DLD1 (cell line): ENCODE measurements around the gene CLRN3.

ENCODE experiments used
- in situ Hi-C: cut with HindIII; loops from 2 replicates; pipeline ENCODE4 v1.10.0; 2017; ENCODE audit warnings: low sequenced_read_pairs

The CLRN3 gene

DNA sequence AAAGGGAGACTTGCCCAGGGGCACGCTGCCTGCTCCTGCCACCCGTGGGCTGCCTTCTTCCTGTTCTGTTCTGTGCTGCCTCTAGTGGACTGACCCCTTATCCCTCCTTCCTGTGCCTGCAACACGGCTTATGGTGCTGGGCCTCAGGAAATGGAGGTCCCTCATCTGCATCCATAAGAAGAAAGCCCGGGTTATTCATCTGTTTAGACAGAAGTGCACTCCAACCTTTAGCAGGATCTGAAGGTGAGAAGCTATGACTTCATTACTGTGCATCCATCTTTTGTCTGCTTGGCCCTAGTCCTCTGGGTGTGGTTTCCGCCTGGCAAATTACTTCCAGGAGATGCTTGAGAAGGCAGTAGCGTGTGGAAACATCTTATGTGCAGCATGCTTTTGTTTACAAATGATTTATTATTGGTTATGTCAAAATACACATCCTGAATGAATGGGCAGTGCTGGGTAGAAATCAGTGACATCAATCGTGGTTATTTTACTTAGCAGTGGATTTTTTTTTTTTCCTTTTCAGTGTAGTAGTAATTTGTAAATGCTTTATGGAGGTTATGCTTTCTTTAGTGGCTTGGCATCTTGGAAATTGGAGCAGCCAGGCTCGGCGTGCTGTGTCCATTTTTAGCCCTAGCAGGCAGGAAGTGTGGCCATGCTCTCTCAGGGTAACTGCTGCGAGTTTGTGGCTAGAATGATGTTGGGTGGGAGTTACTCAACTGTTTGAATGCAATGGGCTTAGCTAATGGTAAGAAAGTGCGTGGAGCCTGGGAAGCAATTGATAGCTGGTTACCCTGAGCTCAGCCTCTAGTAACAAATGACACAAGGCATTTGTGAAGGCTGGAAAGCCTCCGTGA is 26.9 kb upstream of the CLRN3 start:
- in situ Hi-C loops: no loop called here

DNA sequence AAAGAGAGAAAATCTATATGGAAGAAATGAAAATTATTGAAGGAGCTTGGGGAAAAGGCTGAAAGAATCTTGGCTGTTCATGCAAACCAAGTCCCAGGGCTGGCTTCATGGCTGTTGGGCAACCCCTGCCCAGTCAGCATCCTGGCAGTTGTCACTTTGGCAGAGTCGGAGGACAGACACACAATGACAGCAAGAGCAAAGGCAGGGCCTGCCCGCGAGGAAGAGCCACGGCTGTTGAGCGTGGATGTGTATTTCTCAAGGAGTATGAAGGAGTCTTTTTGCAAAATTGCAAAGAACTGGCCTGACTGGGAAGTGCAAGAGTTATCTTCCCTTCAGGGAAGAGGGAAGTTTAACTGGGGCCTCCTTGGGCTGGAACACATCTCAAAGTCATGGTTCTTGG is 25.8 kb upstream of the CLRN3 start:
- in situ Hi-C loops: no loop called here

DNA sequence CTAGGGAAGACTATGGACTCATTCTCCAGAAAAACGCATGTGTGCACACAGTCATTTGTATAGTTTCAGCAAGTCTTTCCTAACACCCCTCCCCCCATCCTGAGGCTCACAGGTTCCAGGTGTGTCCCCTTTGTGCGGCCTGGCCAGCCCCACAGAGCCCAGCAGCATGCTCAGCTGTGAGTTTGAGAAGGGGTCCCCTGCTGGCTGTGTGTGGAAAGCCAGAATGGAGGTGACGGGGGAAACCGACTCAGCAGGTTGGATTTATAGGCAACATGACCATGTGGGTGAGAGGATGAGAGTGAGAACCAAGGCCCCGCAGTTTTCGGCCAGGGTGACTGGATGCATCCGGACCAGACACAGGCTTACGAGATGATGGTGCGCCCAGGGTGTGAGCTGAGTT is 24.1 kb upstream of the CLRN3 start:
- in situ Hi-C loops: no loop called here

DNA sequence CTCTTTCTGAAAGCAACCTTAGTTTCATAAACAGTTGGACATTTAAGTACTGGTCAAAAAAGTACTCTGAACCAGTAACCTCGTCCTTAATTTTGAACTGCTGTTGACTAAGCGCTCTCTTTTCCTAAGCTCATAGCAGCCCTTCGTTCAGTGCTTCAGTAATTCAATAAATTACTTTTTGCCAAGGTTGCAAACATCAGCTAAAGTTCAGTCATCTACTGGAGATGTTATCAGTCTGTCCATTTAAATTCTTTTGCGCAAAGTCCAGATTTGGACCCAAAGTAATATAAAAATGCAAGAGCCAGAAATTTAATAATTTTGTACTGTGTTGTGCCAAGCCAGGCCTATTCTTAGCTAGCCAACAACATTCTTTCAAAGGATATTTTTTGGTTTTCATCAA is 22.6 kb upstream of the CLRN3 start:
- in situ Hi-C loops: no loop called here

DNA sequence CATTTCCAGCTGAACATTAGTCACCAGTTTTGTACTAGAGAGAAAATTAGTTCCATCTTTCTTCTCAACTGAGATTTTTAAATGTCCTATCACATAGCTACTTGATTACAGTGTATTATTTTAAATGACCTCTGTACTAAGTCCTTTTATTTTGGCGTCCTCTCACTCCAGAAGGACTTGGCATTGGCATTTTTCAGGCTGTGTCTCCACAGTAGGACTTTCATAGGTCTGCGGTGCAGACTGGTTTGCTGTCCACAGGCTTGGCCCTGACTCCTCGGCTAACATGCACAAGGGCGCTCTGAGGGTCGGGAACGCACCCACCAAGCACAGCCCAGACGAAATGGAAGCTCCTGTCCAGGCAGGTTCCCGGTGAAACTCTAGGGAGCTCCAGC is 20.6 kb upstream of the CLRN3 start:
- in situ Hi-C loops: loop anchor here (5.0 kb wide), 1 partner anchor 99 kb away; no protein-coding TSS in a partner anchor

DNA sequence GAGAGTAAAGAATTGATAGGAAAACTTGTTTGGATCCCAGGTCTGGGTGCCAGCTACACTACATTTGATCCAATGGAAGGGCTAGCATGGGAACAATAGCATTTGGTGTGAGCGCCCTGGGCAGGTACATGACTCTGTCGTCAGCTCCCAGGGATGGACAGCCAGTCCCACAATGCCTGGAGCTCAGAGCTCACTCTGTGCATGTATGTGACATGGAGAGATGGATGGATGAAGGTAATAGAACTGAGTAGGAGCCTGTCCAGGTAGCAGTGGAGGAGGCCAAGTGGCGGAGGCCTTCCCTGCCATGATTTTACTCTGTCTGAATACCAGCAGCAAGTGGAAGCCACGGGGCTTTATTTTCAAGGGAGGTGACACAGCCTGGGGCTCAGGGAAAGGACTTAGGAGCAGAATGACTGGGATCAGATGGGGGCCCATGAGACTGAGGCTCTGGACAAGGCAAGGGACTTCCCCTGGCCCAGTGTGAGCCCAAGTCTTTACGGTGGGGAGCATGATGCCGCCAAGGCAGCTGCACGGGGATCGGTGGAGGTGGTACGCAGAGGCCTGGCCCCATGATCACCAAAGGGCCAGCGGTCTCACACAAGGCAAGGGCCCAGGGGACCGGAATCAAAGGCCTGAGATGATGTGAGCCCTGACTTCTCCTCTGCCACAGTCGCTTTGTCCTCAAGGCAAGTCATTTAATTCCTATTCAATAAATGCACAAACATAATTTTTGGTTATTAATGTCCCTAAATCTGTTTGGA is 20.0 kb upstream of the CLRN3 start:
- in situ Hi-C loops: loop anchor here (5.0 kb wide), 1 partner anchor 100 kb away; no protein-coding TSS in a partner anchor

DNA sequence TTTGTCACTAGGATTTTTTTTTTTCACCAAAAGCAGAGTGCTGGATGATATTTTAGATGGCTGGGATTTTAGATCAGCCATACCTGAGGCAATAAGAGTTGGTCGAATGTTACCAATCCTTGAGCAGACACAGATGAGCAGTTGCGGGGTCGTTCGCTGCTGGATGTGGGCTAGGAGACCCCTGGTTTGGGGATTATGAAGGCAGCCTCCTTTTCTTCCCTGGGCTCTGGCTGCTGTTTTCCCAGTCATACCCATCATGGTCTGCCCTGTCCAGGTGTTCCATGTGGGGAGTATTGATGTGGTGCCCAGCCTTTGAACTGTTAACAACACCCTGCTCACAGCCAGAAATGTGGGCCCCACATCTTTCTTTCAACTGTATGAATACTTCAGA is 19.1 kb upstream of the CLRN3 start:
- in situ Hi-C loops: loop anchor here (5.0 kb wide), 1 partner anchor 100 kb away; no protein-coding TSS in a partner anchor

DNA sequence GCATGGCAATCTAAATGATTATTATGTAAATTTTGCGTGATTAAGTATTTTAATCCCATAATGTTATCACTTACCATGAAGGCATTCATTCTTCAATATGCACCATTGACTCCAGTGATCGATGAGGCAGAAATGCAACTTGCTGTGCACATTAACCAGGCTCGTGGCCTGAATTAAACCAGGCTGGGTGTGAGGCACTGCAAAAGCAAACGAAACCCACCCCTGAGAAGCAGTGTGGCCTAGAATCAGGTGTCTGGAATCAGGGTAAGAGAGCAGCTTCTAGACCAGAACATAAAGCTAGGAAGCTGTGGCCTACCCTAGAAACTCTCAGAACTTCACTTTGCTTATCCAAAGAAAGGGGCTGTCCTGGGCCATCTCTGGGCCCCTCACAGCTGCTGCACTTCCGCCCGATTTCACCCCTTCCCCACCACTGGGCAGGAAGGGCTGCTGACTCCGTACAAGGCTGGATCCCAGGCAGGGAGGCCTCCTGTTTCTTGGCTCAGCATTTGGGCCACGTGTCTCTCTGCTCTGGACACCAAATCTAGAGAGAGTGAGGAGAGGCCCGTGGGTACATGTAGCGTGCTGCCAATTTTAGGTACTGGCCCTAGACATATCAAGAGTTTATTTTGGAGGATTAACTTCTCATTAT is 18.6 kb upstream of the CLRN3 start:
- in situ Hi-C loops: loop anchor here (5.0 kb wide), 1 partner anchor 101 kb away; no protein-coding TSS in a partner anchor

DNA sequence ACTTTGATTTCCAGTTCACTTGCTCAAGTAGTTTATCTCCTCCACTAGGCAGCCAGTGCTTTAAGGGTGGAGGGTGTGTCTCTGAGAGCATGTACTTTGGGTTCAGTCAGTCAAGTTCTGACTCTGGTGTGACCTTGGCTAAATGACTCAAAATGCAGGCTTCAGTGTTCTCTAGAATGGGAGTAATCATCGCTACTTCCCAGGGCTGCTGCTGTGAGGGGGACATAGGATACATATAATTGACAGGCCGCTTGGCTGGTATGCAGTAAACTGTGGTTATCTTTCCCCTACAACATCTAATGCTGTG is 17.7 kb upstream of the CLRN3 start:
- in situ Hi-C loops: loop anchor here (5.0 kb wide), 1 partner anchor 102 kb away; no protein-coding TSS in a partner anchor

DNA sequence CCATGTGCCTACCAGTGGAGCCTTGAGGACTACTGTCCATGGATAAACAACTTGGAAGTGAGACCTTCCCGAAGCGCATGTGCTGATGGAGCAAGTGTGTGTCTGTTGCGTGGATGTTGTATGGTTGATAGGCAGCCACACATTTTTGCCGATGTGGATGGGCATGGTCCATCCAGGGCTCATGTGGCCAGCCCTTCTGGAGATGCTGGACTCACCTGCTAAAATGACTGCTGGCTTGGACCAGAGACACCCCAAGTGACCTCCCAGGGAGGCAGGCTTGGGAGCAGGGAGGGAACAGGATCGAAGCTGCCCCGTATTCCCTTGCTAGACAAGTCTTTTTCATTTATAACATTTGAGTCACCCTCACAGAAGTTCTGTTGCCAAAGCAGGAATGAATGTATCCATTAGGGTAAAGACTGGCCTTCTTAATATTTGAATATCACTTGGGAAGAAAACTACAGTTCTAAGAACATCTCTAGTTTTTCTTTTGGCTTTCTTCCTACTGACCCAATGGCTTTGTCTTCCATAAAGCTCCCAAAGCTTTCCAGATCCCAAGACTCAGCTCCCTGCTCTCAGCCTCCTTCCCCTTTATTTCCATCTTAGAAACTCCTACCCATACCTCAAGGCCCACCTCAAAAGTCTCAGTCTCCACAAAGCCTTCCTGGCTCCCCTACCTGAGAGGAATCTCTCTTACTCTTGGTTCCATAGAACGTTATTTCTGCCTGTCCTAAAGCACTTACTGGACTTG is 17.1 kb upstream of the CLRN3 start:
- in situ Hi-C loops: loop anchor here (5.0 kb wide), 1 partner anchor 102 kb away; no protein-coding TSS in a partner anchor

DNA sequence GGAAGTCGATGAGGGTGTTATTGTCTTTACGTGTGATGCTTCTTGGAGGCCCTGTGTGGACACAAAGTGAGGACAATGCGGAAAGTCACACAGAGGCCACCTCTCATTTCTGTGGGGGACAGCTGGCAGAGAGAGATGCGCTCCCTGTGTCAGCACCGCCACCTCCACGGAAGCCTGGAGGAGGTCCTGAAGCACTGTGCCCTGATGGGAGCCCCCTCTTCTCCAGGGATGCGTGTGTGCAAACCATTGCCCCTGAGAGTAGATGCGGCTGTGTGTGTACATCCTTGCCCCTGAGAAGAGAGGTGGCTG is 16.2 kb upstream of the CLRN3 start:
- in situ Hi-C loops: no loop called here

DNA sequence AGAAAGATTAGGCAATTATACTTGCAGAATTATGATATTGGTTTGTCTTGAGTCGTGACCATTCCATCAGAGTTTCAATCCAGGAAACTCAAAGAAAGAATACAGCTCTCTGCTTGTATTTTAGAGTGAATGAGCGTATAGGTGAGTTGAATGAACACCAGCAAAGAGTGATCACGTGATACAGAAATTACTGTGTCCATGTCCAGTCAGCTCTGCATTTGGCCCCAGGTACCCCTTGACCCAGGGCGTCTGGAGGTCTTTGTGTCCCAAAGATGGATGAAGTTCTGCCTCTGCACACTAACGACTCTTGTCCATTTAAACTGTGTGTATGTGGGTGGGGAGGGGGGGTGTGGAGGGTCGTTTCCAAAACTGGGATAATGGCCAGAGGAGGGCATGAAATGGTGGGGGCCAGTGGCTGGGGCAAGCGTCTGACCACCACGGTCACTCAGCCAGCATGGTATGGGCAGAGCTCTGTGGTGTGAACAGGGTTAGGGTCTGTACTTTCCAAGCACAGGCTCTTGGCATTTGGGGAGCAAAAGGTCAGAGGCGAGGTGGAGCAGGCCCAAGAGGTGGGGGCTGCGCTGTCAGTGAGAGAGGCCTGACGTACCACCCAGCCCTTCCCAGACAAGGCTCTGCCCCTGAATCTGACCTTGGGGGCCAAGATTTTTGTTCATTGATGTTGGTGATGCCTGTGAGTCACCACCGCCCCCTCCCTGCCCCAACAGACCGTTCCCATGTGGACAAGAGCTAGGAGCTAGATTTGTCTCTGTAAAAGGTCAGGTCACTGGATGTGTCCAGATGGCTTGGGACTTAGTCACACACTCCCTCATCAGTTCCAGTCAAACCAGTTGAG is 15.6 kb upstream of the CLRN3 start:
- in situ Hi-C loops: no loop called here

DNA sequence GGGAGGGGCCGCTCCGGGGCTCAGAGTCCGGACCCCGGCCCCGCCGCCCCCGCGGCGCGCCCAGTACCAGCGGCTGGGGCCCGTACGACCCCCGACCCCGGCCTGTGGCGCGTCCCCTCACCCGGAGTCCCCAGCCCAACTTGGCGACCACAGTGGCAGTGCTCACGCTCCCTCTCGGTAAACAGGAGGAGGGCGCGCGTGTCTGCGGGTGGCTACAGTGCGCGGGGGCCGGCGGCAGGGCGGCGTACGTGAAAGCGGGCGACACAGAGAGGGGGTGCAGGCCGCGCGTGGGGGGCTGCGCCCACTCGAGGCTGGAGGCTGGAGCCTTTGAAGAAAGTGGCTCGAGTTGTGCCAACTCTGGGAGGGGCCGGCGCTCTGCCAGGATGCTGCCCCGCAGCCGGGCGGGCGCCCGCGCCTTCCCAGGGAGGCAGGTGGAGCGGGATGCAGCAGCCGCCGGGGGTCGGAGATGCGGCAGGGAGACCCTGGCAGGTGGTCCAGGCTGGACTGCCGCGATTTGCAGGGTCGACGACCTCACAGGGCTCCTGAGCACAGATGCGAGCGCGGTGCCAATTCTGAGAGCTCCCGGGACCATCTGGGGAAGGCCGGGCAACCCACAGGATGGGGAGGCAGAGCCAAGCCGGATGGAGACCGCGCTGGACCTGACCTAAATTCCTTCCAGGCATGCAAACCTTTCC is 14.8 kb upstream of the CLRN3 start:
- in situ Hi-C loops: no loop called here

DNA sequence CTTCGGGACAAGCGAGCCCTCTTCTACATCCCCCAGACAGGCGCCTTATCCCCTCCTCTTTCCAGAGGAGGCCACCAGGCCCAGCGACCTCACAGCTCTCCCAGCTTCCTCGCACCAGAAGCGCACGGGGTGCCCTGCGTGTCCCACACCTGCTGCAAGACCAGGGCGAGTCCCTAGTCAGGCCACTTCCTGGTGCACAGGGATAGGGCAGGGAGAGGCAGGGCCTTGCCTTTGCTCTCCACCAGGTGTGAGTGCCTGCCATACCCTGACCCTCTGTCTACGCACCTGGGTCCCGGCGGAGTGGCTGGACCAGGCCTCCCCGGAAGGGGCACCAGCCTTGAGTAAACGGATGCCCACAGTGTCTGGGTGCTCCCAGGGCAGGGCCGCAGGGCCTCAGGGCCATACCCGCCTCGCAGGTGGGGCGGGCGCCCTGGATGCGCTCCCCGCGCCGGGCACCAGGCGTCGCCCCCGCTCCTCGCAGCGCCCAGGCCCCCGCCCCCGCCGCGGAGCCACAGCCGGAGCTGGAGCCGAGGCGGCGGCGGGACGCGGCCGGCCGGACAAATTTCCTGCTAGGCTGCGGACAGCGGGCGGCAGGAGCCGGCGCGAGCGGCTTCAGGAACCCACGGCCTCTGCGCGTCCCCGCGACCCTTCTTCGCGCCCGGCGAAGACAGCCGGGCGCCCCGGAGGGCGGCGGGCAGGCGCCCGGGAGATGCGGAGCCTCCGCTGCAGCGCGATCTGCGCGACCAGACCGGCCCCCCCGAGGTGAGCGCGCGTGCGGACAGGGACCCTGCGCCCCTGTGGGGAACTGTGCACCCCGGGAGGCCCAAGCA is 14.0 kb upstream of the CLRN3 start, which contains the start of gene PTPRE:
Gene PTPRE, plus strand, starts transcription at position 556 of the 830 bp plus-strand sequence. CDS start 133,779 bp downstream, outside the sequence.
- in situ Hi-C loops: no loop called here

DNA sequence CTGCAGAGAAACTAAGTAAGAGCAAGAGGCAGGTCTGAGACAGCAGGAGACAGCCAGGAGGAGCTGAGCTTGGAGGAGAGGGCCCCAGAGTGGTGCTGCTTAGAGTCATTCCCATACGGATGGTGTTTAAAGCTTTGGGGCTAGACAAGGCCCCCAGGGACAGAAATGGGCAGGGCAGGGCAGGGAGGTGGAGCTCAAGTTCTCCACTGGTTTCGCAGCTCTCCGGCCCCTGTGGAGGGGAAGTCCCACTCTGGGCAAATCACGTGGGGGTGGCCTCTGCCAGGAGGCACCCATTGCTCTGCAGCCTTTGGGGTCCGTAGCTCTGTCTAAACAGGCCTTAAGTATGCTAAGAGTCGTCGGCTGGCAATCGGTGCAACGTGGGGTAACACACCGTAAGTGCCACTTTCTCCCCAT is 13.1 kb upstream of the CLRN3 start:
- in situ Hi-C loops: no loop called here

DNA sequence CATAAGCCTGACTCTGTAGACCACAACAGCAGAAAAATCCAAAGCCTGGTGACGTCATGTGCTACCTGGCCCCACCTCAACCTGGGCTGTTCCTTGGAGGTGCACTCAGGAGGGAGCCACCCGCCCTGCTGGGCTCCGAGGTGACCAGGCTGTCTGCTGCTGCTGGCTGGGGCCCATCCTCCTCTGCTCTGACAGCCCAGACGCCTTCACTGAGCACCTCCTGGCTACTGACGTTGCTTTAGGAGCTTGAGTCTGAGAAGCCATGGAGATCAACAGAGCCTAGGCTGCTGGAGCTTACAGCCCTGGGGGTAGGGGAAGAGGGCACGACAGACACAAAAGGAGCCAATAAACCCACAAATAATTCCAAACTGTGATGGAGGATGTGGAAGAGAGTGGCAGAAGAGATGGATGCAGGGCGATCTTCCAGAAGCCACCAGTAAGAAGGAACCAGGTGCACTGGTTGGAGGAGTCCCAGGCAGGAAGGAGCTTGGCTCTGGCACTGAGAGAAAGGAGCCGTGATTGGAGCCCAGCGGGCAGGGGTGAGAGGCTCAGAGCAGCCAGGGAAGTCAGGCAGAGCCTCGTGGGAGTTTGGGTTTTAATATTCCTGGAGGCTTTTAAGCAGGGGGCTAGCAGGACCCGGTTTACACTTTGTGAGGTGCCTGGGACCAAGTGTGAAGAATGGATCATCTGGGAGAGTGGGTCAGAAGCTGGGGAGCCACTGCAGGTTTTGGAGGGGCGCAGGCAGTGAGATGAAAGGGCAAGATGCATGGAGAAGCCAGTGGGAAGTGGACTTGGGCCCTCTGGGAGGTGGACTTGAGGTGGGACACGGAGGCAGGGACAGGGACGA is 12.5 kb upstream of the CLRN3 start:
- in situ Hi-C loops: no loop called here

DNA sequence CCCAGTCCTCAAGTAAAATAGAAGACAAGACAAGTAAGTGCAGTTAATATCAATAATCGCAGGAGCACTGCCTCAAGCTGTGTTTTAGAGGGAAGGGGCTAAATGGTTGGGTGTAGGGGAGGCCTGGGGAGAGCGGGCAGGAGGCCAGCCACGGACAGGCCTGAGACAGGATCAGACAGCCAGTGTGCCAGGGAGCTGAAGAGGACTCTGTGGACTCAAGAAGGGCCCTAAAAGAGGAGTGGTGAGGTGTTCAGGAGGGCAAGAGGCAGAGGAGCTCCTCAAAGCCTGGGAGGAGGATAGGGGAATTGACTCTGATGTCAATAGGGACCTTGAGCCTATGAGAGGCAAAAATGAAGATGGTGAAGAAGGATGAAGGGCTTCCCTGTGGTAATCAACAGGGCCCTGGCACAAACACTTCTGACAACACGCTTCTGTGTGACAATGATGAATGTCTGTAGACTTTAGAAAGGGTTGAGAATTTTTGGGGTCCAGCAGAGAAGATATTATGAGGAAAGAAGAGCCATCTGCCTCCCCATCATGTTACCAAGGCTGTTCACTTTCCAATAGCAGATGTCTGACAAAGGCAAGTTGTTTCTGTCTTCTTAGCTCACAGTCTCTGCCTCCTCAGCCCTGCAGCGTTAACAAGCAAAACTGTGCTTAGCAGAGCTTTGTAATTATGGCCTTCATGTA is 11.7 kb upstream of the CLRN3 start:
- in situ Hi-C loops: no loop called here
